Globus pallidus (tissue), 1 donor: ENCODE results near the gene DNMT3A.

ENCODE experiments used
- DNase-seq: peaks from one replicate; pipeline ENCODE4 v3.0.0-alpha.2; 2015; ENCODE audit warnings: low spot score

Gene DNMT3A

DNA sequence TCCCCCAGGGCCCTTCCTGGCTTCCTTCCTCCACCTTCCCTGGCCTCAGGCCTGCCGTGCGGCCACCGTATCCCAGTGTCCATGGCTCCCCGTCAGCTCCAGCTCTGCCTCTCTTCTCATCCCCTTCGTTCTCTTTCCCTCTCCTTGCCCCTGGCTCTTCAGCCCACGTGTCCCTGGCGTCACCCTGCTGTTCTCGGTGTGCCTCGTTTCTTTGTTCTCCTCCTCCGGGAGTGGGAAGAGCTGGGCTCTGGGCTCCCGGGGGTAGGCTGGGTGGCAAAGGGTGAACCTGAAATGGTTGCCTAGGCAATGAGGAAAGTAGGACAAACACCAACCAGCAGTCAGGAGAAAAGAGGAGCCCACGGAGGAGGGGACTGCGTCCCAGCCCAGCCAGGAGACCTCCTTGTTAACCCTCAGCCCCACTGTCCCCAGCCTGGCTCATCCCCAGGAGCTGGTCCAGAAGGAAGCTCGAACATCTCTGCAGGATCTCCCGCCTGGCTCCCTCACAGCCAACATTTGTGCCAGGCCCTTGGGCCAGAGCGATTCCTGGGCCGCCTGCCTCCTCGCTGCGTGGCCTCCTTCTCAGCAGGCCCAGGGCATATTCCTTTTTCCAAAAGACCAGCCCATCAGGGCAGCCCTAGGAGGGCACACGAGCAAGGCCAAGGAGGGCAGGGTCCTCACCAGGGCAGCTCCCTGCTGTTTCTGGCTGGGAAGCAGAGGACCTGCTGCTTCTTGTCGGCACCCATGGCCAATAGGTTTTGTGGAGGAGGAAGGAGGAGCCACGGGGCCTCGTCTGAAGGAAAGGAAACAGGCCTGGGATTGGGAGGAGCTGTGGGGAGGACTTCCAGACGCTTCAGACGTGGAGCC is 30.9 kb upstream of the DNMT3A start:
- peak; percentile 49 for DNase-seq

DNA sequence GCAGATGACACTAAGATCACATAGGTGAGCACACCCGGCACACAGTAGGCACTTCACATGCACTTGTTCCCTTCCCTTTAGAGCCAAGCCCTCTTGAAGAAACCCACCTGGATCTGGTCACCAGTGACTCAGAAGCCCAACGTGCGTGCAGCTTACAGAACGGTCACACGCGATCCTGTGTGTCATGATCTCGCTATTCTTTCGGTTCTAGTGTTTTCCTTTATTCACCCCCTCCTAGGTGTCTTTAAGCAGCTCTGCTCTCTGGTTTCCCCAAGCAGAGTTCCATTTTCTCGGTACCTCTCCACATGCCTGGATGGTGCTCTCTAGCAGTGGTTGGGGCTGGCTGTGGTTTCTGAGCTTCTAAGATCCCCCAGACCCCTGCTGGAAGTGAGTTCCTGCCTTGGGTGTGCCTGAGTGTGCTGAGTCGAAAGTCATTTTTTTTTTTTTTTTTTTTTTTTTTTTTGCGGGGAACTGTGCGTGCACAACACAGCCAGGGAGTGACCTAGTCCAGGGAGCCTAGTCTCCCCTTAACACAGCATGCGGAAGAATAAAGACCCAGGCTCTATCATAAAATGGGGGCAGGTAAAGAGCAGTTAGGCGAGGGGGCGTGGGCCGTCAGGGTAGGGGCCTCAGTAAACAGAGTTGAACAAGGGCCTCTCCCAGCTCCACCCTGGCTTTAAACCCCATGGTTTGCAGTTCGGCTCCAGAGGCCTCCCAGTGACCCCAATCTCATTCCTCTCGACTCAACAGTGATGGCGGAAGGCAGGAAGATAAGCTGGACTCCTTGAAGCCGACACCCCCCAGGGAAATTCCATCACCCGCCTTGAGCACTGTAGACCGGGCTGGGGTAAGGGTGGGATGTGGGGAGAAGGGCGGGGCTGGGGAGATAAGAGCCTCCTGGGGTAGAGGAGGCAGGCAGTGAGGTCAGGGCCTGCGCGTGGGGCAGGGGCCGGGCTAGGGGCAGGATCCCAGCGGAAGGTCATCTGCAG is 29.8 kb upstream of the DNMT3A start:
- DNase-seq = no peak

DNA sequence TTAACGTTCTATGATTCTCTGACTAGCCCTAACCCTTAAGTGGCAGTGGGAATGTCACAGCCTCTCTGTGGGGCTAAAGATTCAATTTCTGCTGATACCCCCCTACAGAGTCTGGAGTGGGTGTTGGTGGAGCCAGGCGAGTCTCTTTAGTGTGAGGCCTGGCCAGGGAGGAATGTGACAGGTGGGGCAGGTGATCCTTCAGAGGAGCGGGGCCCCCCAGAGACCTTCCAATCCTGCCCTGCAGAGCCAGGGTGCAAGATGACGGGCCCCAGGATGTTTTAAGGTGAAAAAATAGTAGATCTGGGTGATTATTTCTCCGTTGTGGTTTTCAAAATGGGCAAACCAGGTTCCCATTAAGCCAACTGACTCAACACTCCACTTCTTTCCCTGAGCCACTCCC is 28.2 kb upstream of the DNMT3A start:
- no peak for DNase-seq

DNA sequence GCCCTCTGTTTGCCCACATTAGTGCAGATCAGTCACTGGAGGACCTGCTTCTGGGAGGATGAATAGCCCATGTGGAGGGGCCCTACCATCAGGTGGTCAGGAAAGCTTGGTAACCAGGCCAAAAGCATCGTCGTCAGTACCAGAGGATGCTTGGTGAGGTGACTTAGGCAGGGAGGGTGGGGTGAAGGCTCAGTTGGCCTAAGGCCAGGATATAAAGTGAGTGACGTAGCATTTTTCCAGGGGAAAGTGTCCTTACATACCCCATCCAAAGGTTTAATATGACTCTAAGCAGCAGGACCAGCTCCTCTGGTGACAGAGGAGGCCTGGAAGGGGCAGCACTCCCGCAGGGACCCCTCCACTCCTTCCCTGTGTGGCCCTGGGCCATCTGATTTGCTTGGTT is 27.7 kb upstream of the DNMT3A start:
- DNase-seq = no peak

DNA sequence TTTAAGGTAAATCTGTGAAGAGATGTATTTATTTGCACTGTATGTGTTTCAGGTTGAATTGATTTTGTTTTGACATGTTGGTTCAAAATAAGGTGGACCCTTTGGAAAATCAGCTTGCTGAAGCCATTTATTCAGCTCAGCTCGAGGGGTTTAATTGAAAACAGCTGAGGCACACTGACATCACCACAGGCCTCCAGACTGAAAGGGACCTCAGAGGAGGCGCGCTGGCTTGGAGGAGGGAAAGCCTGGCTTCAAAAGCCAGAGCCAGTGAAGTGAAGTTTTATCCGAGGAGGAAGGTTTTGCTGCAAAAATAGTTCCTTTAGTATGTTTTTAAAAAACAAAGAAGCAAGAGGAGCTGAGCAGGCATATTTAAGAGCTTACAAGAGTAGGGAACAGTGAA is 26.9 kb upstream of the DNMT3A start:
- no peak for DNase-seq

DNA sequence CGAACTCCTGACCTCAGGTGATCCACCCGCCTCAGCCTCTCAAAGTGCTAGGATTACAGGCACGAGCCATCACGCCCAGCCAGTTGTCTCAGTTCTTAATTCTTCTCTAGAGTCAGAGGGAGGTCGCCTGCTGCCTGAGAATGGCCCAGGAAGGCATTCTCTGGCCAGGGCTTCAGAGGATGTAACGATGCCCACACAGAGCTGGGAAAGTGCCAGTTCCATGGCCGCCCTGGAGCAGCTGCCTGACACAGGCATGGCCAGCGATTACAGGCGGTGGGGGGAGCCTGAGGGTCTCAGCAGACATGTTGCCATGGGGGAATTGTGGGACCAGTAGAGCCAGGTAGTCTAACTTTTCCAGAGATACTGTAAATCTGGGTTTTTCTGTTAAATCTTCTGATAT is 25.6 kb upstream of the DNMT3A start:
- no peak for DNase-seq

DNA sequence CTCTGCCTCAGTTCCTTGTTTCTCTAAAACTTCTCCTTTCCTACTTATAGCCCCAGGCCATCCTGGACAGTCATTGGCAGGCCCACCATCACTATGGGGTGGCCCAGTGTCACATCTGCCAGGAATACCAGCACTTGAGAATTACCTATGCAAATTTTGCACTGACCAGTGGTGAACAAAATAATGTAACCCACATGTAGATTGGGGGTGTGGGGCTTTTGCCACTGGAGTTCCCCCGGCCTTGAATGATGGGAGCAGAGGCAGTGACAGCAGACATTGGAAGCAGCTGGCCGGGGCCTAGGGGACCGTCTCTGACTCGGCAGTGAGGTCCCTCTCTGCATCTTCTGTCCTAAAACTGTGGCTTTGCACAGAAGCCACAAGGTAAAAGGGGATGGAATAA is 24.9 kb upstream of the DNMT3A start:
- DNase-seq = no peak

DNA sequence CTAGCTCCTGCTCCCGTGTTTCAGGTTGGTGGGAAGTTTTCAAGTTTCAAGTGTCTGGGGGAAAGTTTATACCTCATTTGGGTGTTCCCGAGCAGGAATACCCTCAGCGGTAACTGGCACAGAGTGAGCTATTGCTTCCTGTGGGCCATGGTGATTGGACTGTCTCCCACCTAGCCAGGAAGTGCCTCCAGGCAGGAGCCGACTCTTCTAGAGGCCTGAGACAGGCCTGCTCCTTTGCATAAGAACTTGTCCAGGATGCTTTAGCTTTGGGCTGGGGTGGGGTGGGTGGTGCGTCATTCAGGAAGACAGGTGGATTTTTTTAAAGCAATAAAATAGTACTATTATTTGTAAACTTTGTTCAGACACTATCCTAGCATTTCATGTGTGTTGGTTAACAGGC is 23.5 kb upstream of the DNMT3A start:
- no peak for DNase-seq

DNA sequence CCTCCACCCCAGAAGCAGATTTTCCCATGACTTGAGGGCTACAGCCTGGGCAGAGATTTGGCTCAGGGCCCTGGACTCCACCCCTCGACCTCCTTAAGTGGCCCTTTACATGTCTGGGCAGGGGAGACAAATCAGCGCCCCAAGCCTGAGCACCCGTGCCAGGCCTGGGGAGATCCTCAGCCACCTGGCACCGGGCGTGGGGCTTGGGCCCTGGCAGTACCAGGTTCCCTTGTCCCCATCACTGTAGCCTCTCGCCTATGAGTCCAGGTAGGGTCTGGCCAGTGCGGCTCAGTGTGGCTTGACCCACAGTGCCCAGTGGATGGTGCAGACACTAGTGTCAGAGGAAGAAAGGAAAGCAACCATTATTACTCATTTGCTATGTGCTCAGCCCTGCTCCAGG is 22.0 kb upstream of the DNMT3A start:
- no peak for DNase-seq

DNA sequence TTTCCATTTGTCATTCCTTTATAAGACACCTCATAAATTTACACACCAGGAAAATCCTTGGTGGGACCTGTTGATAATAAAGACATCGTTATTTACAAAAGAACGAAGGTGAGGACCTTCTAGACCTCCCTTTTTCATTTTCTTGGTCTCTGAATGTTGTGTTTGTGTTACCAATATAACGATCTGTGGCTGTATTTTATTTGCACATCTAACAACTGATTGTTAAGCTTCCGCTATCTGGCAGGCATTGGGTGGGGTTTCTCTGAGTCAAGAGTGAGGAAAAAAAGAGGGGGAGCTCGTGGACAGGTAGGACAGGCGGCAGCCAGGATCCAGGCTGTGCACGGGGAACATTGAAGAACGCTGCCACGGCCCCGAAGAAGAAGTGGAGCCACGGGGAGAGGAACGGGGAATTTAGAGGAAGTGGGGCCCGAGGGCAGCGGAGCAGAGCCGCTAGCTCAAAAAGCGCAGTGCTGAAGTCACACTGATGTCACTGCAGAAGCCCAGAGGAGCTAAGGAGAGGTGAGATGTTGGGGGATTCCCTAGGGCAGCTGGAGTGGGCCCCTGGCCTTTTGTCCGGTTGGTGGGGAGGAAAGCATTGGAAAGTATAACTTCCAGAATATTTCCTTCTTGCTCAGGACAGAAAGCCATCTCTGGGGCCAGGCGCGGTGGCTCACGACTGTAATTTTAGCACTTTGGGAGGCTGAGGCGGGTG is 20.9 kb upstream of the DNMT3A start:
- DNase-seq = no peak

DNA sequence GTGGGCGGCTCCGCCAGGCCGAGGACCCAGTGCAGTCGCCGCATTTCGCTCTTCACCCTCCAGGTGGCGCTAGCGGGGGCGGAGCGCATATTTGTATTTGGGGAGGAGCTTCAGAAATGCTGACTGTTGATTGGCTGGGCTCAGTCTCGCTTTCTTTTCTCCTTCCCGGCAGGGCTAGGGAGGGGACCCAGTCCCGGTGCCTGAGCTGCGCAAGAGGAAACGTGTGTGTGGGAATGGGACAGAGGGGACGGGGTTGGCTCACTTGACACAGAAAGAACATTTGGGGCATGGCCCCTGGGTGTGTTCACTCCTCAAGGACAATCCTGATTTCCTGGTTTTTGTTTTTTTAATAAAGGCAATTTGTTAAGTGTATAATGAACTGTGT is 20.3 kb upstream of the DNMT3A start:
- DNase-seq = peak; percentile 93

DNA sequence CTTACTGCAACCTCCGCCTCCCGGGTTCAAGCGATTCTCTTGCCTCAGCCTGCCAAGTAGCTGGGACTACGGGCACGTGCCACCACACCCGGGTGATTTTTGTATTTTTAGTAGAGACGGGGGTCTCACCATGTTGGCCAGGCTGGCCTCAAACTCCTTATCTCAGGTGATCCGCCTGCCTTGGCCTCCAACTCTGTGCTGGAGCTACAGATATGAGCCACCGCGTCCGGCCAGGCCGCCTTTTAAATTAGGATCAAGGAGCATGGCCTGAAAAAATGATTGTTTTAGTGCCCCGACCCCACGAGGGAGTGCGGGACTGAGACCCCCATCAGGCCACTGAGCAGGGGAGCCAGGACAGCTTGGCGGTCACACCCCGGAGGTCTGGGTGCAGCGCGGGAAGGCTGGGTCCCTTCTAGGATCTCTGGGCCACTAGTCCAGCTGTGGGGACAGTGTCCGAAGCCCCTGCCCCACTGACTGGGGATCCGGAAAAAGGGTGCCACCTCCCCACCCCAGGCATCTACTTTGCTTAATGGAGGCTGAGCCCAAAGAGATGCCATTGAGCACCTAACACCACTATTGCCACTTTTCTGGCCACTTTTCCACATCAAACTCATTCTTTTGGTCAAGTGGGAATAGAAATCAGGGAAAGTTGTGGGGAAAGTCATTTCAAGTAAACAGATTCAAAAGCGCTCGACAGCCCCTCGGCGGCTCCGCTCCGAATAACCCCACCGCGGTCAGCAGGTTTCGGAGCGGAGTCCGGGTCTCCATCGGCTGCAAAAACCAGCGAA is 19.7 kb upstream of the DNMT3A start:
- DNase-seq = no peak

DNA sequence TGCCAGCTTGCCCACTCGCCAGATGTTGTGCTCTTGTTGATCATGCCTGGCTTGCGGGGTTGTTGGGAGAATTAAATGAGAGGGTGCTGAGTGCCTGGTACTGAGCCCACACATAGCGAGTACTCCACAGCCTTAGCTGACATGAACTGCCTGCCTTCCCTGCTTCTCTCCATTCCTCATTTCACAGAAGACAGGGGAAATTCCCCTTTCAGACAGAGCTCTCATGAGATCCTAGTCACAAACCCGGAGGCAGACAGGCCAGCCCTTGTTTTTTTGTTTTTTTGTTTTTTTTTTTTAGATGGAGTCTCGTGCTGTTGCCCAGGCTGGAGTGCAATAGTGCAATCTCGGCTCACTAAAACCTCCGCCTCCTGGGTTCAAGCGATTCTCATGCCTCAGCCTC is 17.1 kb upstream of the DNMT3A start:
- no peak for DNase-seq

DNA sequence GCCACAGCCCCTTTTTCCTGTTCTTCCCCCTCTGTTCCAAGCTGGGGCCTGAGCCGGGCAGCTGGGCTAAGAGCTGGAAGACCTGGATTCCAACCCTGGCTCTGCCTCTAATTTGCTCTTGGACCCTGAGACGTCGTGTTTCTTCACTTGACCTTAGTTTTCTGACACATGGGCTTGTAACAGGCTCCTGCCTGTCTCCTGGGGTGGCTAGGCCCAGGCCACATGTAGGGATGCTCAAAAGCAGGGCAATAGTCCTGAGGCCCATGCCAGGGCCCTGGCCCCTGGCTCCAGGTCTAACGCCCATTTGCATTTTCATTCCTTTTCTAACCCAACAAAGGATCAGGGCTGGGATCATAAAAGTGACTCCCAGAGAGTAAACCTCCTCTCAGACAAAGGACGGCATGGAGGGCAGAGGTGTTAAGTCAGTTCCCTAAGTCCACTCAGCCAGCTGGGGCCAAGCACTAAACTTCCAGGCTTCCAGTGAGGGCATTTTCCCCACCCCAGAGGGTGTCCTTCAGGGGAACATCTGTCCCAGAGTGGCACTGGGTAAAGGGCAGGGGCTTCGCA is 16.6 kb upstream of the DNMT3A start:
- DNase-seq = no peak

DNA sequence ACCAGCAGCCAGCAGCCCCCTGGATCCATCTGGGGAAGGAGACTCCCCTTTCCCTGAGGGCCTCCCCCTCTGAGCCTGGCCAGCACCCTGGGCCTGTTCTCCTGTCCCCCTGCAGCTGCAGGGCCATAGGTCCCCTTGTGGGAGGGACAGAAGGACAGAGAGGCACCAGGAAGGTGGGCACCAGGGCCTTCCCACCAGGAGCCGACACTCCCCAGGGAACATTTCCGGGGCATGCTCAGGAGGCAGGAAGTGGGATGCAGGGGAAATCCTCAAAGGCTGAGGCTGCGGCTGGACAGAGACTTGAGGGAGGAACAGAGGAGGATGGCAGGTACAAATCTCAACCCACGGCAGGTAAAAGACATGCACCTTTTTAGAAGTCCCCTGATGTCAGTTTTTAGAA is 14.4 kb upstream of the DNMT3A start:
- DNase-seq = no peak

DNA sequence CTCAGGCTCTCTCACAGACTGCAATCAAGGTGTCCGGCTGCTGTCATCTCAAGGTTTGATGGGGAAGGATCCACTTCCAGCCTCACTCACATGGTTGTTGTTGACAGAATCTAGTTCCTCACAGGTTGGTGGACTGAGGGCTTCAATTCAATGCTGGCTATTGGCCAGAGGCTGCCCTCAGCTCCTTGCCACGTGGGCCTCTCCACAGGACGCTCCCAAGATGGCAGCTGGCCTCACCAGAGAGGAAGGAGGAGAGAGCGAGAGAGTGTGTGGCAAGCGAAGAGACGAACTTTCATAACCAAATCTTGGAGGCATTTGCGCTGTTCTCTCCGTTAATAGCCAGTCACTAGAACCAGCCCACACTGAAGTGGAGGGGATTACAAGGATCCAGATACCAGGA is 13.5 kb upstream of the DNMT3A start:
- DNase-seq = no peak

DNA sequence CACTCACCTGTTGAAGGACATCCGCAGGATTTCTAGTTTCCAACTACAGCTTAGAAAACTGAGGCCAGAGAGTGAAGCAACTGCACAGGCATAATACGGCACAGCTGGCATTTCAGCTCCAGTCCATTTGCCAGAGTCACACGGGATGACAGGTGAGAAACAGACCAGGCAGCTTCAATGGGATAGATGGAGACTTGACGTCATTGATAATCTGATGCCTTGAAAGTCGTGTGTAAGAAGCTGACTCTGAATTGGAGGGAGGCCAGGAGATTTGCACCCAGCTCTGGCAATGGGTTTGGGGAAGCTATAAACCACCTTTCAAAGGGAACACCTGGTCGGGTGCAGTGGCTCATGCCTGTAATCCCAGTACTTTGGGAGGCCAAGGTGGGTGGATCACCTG is 12.4 kb upstream of the DNMT3A start:
- no peak for DNase-seq

DNA sequence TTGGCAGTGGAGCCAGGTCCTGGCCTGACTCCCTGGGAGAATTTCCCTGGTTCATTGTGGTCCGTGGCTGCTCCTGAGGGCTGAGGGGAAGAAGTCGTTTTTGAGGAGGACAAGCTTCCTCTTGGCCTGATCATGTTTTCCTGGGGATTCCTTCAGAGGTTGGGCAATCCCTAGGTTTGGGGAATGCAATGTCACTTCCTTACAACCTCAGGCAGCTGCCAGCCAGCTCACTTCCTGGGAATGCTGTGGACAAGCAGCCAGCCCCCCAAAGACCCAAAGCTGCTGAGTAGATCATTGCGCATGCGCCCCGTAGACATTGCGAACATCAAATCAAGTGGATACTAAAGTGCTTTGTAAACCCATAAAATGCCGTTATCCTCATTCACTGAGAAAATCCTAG is 7.7 kb upstream of the DNMT3A start:
- no peak for DNase-seq

DNA sequence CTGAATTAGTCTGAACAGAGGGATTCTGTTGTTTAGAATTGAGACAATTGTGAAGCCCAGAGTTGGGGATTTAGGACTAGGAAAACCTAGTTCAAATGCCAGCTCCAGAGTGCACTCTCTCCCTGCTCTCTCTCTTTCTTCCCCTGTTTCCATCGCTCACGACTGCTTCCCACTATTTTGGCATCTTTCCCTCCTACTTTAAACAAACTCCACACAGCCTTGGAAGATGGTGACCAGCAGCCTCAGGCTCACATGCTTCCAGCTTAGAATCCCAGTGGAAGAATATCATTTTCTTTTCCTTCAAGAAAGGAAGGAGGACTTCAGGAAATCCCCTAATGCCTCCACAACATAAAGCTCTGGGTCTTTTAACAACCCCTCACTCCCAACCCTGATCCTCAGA is 6.1 kb upstream of the DNMT3A start:
- no peak for DNase-seq

DNA sequence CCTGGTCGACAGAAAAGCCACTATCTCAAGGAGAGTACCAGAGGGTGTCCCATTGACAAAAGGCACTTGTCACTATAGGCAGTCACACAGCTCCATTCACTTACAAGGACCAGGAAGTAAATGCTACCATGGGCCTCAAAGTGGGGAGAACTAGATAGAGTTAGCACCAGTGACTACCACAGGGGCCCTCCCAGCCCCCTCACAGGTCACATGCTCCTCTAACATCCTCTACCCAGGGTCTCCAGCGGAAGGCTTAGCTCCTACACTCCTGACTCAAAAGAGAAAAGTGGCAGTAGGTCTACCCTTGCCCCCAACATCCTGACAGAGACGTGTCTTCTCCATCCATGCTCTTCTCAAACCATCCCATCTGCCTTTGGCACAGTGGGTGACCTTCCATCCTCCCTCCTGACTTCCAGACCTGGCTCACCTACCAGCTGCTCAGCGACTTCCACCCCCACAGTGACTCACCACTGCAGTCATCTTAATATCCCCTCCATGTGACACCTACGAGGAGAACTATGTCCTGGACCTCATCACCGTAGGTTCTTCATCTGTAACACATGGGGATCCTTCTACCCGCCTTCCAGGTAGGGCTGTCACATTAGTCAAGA is 5.6 kb upstream of the DNMT3A start:
- DNase-seq = no peak
